IPS-15b (cell line): Measurements from ENCODE around the gene PSAP.
"Not testable (repeated sequence)": the region's sequence is repeated elsewhere in the genome, so short reads cannot be mapped to it uniquely, and the experiment has no call there.

ENCODE experiments used
- H3K27me3 ChIP-seq: one replicate; pipeline ENCODE4 v1.6.1; 2013; ENCODE audit warnings: low read length; ENCODE audit not compliant: control insufficient read depth, insufficient read depth
- H3K36me3 ChIP-seq: one replicate; pipeline ENCODE4 v1.6.1; 2013; ENCODE audit warnings: low read length; ENCODE audit not compliant: control insufficient read depth, insufficient read depth
- H3K4me1 ChIP-seq: one replicate; pipeline ENCODE4 v1.6.1; 2013; ENCODE audit warnings: mild to moderate bottlenecking, low read length; ENCODE audit not compliant: control insufficient read depth, insufficient read depth
- H3K4me3 ChIP-seq: one replicate; pipeline ENCODE4 v1.5.1; 2013; ENCODE audit warnings: low read depth, low read length
- H3K9ac ChIP-seq: one replicate; pipeline ENCODE4 v1.6.1; 2013; ENCODE audit warnings: low read depth, mild to moderate bottlenecking, low read length
- H3K9me3 ChIP-seq: one replicate; pipeline ENCODE4 v1.6.1; 2013; ENCODE audit warnings: mild to moderate bottlenecking, low read length; ENCODE audit not compliant: control insufficient read depth, insufficient read depth

PSAP gene

GRCh38 chr10:71882813-71883659 is 32.0 kb upstream of the PSAP start:
- Histone ChIP-seq H3K4me3 (no peak overlapping the region), H3K4me1 (no peaks in the 10 kb centered on the region), H3K9ac (no peak overlapping the region), H3K27me3 (peaks cover 4% of the 10 kb centered on the region), H3K36me3 (no peaks in the 10 kb centered on the region), H3K9me3 (no peaks in the 10 kb centered on the region)

DNA sequence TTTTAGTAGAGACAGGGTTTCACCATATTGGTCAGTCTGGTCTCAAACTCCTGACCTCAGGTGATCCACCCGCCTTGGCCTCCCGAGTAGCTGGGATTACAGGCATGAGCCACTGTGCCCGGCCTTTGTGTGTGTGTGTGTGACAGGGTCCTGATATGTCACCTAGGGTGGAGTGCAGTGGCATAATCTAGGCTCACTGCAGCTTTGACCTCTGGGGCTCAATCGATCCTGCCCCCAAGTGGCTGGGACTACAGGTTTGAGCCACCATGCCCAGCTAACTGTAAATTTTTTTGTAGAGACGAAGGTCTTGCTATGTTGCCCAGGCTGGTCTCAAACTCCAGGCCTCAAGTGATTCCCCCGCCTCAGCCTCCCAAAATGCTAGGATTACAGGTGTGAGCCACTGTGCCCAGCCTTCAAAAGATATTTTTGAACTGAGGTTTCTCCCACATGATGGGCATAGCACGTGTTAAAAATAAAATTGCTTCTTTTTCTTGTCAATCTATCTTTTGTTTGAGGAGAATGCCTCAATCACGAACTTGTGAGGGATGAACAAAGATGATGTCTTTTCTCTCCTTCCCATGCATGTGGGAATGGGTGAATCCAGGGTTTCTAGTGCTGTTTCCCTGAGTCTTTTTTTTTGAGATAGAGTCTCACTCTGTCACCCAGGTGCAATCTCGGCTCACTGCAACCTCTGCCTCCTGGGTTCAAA is 30.8 kb upstream of the PSAP start:
- Histone ChIP-seq H3K36me3 (no peaks in the 10 kb centered on the region), H3K4me1 (no peaks in the 10 kb centered on the region), H3K4me3 (no peak overlapping the region)

DNA sequence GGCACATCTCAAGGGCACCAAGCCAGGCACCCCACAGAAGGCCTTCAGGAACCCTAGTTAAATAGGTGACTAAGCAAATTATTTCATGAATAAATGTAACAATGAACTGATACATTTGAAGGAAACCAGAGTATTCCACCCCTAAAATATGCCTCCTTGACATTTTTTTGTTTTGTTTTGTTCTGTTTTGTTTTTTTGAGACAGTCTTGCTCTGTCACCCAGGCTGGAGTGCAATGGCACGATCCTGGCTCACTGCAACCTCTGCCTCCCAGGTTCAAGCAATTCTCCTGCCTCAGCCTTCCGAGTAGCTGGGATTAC is 30.2 kb upstream of the PSAP start:
- not testable (repeated sequence) for H3K4me1 ChIP-seq, H3K27me3 ChIP-seq, H3K4me3 ChIP-seq

More for the DNA sequence above, 30.8 kb upstream of the PSAP start:
- Histone ChIP-seq H3K9ac (no peak overlapping the region), H3K9me3 (no peaks in the 10 kb centered on the region), H3K27me3 (no peaks in the 10 kb centered on the region)

DNA sequence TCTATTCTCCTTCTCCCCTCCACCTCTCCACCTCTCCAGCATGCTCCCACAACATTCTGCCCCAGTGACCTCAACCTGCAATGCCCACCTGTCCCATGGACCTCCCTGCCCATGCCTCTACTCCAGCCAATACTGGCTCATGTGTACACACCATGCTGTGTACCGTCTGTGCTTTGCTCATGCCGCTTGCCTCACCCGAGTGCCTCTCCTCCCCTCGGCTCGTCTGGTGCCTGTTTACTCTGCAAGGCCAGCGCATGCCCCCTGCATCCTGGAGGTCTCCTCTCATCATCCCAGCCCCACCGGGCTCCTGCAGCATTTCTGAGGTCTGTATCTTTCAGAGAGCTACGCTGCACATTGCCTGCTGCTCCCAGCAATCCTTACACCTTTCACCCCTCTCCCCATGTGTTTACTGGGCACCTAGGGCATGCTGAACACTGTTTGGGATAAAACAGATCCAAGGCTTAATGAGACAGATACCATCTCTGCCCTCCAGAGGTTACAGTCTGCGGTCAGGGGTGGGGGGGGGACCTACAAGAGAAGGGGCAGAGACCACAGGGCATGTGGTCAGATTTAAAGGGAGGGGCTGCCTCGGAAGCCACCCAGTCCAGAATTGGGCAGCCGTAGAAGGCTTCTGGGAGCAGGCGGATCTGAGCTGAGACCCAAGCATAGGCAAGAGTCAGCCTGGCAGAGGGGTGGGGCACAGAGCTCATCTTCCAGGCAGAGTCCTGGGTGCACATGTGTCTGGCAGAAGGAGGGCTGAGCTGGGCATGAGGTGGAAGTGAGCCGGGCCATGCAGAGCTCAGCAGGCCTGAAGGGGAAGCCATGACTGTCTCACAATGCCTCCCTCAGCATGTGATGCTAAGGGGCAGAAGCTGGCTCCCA is 29.6 kb upstream of the PSAP start:
- H3K4me1 ChIP-seq = no peaks in the 10 kb centered on the region
- no peak overlapping the region for H3K9ac ChIP-seq
- H3K27me3 ChIP-seq = no peaks in the 10 kb centered on the region
- no peaks in the 10 kb centered on the region for H3K9me3 ChIP-seq
- no peak overlapping the region for H3K4me3 ChIP-seq
- H3K36me3 ChIP-seq = no peaks in the 10 kb centered on the region

More for the DNA sequence above, 30.2 kb upstream of the PSAP start:
- H3K9ac ChIP-seq, H3K36me3 ChIP-seq, H3K9me3 ChIP-seq: not testable (repeated sequence)

DNA sequence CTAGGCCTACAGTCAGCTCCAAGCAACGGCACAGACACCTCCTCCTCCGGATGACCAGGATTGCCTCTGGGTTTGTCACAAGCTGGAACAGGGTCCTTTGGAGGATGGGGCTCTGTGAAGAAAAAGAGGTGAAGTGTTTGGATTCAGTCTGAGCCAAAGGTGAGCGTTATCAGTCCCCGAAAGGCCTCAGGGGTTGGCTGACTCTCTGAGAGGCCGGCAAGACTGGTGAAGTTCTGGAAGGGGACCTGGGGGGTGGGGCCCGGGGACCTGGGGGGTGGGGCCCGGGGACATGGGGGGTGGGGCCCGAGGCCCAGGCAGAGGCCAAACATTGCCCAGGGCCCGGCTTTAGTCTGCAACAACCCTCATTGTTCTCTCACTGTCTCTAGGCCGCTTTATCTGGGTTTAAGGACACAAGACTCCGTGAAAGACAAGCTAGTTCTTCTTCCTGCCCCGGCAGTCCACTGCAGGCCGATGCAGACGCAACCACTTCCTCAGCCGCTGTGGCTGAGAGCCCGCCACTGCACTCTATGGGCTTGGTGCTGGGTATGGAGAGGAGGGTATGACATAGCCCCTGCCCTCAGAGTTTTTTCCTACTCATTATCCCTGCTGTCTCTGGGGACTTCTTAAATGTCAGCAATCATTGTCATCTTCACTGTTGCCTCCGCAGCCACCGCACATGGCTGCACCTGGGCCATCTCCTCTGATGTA is 27.4 kb upstream of the PSAP start:
- Histone ChIP-seq H3K4me1 (no peaks in the 10 kb centered on the region), H3K9ac (no peak overlapping the region), H3K27me3 (no peaks in the 10 kb centered on the region), H3K36me3 (no peaks in the 10 kb centered on the region), H3K9me3 (no peaks in the 10 kb centered on the region), H3K4me3 (no peak overlapping the region)

GRCh38 chr10:71877821-71878220 is 26.8 kb upstream of the PSAP start:
- Histone ChIP-seq H3K4me1 (no peaks in the 10 kb centered on the region), H3K36me3 (no peaks in the 10 kb centered on the region), H3K9ac (no peak overlapping the region), H3K9me3 (no peaks in the 10 kb centered on the region), H3K4me3 (no peak overlapping the region), H3K27me3 (no peaks in the 10 kb centered on the region)

- H3K4me1 ChIP-seq, H3K4me3 ChIP-seq, H3K36me3 ChIP-seq, H3K9ac ChIP-seq, H3K27me3 ChIP-seq, H3K9me3 ChIP-seq: not testable (repeated sequence)
These were observed 23.8 kb upstream of the PSAP start for GRCh38 chr10:71874680-71875354.

GRCh38 chr10:71873582-71874211 is 22.6 kb upstream of the PSAP start:
- H3K4me3 ChIP-seq = no peak overlapping the region
- H3K36me3 ChIP-seq = no peaks in the 10 kb centered on the region
- H3K27me3 ChIP-seq = no peaks in the 10 kb centered on the region
- no peak overlapping the region for H3K9ac ChIP-seq
- no peaks in the 10 kb centered on the region for H3K9me3 ChIP-seq
- no peaks in the 10 kb centered on the region for H3K4me1 ChIP-seq

DNA sequence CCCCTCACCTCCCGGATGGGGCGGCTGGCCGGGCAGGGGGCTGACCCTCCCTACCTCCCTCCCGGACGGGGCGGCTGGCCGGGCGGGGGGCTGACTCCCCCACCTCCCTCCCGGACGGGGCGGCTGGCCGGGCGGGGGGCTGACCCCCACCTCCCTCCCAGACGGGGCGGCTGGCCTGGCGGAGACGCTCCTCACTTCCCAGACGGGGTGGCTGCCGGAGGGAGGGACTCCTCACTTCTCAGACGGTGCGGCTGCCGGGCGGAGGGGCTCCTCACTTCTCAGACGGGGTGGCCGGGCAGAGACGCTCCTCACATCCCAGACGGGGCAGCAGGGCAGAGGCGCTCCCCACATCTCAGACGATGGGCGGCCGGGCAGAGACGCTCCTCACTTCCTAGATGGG is 18.6 kb upstream of the PSAP start:
- H3K9ac ChIP-seq, H3K27me3 ChIP-seq, H3K36me3 ChIP-seq, H3K9me3 ChIP-seq, H3K4me1 ChIP-seq, H3K4me3 ChIP-seq: not testable (repeated sequence)

GRCh38 chr10:71868192-71868697 is 17.2 kb upstream of the PSAP start:
- no peaks in the 10 kb centered on the region for H3K9me3 ChIP-seq
- H3K4me1 ChIP-seq = no peaks in the 10 kb centered on the region
- no peaks in the 10 kb centered on the region for H3K36me3 ChIP-seq

More at GRCh38 chr10:71868192-71868697, 17.2 kb upstream of the PSAP start:
- Histone ChIP-seq H3K9ac (no peak overlapping the region), H3K27me3 (no peaks in the 10 kb centered on the region), H3K4me3 (no peak overlapping the region)
